HG02759 (cell line): Measurements from ENCODE around the gene CYP19A1.
"Not testable (repeated sequence)": the region's sequence is repeated elsewhere in the genome, so short reads cannot be mapped to it uniquely, and the experiment has no call there.

Experiments
- ATAC-seq: cut with Tn5 transposase; IDR thresholded peaks from one replicate; pipeline ENCODE4 v1.9.1; 2021; ENCODE audit warnings: mild to moderate bottlenecking, moderate library complexity; ENCODE audit not compliant: unreplicated experiment

Gene CYP19A1

DNA sequence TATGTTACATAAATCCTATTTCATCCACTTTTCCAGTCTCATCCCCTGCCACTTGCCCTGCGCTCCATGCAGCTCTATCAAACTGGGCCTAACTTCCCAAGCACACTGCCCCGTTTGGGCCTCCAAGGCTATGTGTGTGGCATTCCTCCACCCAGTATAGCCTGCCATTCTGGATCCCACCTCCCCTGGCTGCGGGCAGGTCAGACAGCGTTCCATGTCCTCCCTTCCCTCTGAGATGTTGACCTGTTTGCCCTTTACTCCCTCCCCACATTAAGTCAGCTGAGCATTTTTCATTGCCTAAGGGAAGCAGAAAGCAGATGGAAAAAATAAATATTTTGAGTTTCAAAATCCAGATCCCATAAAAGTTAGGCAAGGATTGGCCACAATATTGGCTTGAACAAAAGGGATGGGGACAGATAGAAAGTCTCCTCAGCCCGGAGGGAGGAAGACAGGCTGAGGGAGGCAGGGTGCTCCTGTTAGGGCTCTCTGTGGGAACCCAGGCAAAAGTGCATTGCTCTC is 73.3 kb downstream of the CYP19A1 start:
- no peak for ATAC-seq

GRCh38 chr15:51263726-51264125 is 74.7 kb downstream of the CYP19A1 start:
- ATAC-seq: no peak

GRCh38 chr15:51263116-51263515 is 75.3 kb downstream of the CYP19A1 start:
- no peak for ATAC-seq

DNA sequence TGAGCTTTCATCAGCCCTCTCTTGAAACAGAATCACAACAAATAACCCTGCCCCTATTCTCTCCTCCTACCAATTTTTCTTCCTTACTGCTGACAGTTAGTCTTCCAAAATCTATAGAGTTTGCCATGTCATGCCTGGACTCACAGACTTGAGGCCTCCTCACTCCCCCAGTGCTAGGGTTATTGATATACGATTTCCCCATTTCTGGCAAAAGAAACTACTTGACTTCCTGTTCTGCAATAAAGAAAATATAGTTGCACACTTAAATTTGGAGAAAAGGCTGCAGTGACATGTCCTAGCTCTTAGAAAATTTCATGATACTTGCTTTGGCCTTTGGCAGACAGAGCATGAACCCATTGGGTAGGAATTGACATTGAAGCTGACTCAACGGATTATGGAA is 75.9 kb downstream of the CYP19A1 start:
- no peak for ATAC-seq

- ATAC-seq: not testable (repeated sequence)
Measured at GRCh38 chr15:51261113-51261512, 77.3 kb downstream of the CYP19A1 start.

DNA sequence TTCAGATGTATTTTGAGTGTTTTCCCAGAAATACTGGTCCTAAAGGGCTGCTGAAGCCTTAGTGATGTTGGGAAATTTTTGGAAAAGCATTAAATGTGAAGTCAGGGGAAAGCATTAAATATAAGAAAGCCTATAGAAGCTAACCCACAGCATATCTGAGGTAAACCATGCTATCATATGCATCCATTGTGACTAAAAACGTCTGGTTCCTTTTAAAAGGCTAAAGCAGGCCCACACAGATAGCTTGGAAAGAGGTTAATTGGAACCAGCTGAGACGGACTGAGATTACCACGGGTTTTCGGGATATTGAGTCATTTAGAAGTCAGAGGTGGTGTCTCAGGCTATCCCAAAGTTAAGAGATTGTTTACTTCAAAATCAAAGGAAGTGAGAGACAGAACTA is 78.2 kb downstream of the CYP19A1 start:
- no peak for ATAC-seq

- ATAC-seq: no peak
Measured at GRCh38 chr15:51255533-51255932, 82.9 kb downstream of the CYP19A1 start.

GRCh38 chr15:51253366-51253765 is 85.0 kb downstream of the CYP19A1 start:
- ATAC-seq: no peak

DNA sequence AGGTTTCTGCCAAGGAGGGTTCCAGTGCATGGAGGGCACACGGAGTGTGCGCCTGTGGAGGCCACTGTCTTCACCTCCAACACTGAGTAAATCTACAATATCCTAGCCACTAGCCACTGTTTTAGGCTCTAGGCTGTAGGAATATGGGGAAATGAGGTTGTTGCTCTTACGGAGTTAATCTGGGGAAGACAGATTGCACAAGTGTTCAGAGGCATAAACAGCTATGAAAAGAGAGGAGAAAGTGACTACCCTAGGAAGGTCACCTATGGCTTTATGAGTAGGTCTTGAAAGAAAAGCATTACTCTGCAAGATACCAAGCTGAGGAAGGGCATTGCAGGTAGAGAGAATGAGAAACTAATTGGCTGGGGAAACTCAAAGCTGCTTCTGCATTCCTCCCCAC is 85.7 kb downstream of the CYP19A1 start:
- no peak for ATAC-seq

DNA sequence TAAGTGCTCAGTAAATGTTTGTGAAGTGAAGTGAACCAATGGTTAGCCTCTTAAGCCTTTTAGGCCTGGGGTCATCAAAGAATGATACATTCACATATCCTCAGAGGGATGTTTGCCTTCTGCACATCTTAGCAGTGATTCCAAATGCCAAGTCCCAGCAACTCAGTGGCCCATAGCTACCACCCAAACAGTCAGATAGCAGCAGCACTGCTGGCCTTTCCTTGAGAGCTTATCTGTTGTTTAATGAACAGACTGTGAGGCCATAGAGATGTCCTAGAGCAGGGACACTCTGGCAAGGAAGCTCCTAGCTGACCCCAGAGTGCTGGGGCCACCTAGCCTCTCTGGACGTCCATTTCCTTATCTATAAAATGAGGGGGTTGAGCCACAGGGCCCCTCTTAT is 86.8 kb downstream of the CYP19A1 start:
- ATAC-seq: no peak

- ATAC-seq: no peak
Measured at GRCh38 chr15:51250217-51251011, 88.0 kb downstream of the CYP19A1 start.

DNA sequence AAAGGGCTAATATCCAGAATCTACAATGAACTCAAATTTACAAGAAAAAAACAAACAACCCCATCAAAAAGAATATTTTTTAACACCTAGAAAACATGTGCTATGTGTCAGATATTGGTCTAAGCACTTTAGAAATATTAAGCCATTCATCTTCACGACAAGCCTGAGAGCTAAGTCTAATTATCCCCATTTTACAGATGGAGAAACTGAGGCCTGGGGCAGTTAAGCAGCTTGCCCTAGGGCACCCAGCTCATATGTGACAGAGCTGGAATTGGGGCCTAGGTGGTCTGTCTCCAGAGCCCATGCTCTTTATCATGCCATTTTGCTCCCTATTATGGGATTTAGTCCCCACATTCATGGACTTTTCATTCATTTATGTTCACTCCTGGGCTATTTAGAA is 92.8 kb downstream of the CYP19A1 start:
- ATAC-seq: no peak

DNA sequence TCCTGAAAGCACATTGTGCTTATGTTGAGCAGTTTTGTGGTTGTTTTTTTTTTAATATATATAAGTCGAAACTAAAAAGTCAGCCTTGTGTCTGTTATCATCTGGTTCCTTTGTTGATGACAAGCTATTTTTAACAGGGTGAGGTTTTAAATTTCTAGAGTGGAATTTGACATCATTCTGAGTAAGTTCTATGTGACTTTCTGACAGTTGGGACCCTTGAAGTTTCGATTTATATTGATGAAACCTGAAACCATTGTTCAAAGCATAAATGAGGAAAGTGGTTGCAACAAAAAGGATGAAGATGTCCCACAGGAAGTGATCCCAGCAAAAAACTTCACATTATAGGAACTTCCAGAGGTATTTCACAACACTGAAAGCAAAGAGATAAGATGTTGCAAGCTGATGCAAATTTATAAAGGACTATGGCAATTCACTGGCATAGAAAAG is 94.0 kb downstream of the CYP19A1 start:
- no peak for ATAC-seq

DNA sequence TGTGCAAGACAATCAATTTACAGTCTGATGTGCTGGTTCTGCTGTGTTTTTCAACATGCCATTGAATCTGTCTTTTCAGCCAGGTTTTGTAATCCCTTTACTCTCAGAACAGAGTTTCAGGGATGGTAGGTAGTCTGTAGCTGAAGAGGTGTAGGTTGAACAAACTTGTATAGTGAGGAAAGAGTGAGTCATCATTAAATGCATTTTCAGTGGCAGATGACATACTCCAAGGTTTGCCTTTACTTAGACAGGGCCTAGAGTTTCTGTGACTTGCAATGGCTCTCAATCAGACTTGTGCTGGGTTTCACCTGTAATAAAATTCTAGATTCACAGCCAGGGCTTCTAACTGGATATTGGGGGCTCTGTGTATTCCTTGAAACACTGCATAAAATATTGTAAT is 94.6 kb downstream of the CYP19A1 start:
- ATAC-seq: no peak

DNA sequence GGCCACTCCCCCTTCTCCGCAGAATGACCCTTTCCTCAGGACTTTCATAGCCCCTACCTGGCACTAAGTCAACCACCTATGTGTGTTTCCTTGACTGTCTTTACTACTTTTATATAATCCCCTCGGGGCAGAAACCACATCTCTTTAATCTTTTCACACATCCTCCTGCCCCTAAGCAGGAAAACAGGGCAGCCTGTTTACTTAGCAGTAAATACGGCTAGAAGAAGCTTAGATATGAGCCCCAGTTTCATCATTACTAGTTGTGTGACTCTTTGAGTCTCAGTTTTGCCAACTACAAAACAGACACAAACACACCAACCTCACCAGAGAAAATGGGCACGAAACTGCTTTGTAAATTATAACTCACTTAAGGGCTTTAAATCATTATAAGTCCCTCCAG is 98.3 kb downstream of the CYP19A1 start:
- ATAC-seq: no peak

GRCh38 chr15:51237816-51238215 is 100.6 kb downstream of the CYP19A1 start:
- ATAC-seq: no peak

DNA sequence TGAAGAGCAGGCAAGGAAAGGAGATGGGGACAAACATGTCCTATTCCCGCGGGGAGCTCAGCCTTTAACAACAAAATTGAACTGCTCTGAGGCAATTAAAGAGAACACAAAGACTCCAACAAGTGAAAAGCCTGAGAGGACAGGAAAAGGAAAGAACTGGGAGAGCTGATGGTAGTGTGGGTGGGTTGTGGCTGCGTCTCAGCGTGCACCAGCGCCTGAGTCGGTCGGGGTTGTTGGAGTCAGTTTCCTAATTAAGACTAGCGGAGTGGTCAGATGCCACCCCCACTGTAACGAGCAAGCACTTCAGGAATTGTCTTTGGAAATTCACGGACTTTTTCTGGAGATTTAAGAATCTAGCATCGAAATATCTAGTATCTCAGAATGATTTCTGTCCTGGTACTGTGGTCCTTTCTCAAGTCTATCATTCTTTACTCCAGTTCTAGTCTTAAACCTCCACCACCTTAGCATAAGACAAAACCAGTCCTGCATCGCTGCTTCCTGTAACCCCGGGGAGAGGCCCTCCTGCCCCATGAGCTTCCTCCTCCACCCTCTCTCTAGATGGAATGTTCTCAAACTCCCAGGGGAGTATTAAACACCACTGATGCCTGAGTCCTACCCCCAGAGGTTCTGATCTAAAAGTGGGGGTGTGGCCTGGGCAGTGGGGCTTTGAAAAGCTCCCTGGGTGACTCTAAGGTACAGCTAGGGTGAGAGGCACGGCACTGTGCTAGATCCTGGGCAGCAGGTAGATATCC is 104.0 kb downstream of the CYP19A1 start:
- no peak for ATAC-seq

- no peak for ATAC-seq
Measured at GRCh38 chr15:51232581-51232980, 105.8 kb downstream of the CYP19A1 start.

GRCh38 chr15:51229907-51230330 is 108.5 kb downstream of the CYP19A1 start:
- ATAC-seq: no peak

GRCh38 chr15:51227940-51228732 is 110.3 kb downstream of the CYP19A1 start:
- ATAC-seq: peak; percentile 86

DNA sequence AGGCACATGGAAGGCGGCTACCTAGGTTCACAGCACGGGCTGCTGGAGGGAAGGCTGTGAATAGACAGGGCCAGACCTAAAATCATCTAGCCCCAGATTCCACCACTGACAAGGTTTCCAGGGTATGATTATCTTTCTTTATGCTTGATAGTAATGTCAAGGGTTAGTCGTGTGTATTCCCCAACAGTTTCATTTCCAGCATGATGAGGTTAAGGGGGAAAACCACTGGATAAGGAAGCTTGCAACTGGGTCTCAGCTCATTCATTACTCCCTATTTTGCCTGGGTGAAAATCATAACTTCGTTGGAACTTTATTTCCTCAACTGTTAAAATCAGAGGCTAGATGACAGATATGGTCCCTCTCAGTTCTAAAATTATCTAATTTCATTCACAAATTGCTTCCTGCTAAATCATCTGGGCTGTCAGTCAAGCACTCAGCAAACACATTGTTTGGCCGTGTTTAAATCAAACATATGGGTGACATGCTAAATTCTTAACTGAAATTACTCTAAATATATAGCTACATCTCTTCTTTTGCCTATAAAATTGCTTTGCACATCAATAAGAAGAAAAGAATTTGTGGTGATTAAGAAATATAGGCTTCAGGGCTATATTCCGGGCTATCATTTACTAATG is 111.7 kb downstream of the CYP19A1 start:
- ATAC-seq: no peak
